COLO668 (cell line): Measurements from ENCODE around the gene CDKN1C.
A peak's percentile ranks its signal among the peaks of the same experiment; 100 is the strongest.

ENCODE experiments used
- DNase-seq: peaks from one replicate; lab custom pipeline; 2025; ENCODE audit not compliant: unreplicated experiment; lab: John Stamatoyannopoulos, UW

The CDKN1C gene

DNA sequence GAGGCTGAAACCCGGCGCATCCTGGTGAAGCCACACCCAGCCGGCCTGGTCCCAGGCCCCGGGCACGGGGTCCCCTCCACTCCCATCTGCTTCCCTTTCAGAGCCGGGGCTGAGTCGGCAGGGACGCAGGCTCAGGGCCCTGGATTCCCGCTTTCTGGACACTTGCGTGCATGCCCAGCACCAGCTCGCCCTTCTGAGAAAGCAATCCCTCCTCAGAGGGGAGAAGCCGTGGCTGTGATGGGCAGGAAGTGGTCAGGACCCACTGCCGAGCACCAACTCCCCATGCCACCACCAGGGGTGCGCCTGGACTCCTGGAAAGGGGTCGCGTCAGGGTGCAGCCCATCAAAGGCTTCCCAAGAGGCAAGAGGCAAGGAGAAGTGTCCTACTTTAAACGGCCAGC is 15.1 kb downstream of the CDKN1C start:
- no peak for DNase-seq

DNA sequence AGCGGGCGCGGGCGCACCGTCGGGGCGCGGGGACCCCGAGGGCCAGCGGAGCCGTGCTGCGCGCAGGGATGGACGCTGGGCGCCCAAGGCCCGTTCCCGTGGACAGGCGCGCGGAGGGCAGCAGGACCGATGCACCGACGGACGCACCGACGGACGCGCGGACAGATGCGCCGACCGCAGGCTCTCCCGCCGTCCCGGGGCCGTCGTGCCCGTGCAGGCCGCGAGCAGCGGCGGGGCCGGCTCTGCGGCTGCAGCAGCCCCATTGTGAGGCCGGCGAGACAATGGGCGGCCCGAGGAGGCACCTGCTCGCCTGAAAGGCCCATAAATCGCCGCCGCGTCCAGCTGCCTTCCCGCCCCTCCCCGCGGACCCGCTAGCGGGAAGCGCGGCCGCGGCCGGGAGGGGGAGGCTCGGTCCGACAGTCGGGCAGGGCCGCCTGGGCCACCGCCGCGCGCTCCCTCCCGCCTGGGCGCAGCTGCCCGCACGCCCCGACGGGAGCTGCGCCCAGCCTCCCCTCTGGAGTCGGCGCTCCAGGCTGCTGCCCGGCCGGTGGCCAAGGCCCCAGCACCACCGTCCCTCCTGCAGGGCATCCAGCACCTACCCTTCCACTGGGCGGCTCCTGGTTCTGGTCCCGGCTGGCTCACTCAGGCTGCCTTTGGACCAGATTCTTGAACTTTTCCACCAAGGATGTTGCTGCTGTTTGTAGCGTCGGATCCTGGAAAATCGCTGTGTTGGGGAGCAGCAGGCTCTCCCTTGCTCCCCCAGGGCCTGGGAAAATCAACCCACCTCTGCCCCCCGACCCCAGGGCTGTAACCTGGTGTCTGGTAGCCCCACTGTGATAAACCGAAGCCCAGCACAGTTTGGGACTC is 15.8 kb downstream of the CDKN1C start:
- peak; percentile 79 for DNase-seq

DNA sequence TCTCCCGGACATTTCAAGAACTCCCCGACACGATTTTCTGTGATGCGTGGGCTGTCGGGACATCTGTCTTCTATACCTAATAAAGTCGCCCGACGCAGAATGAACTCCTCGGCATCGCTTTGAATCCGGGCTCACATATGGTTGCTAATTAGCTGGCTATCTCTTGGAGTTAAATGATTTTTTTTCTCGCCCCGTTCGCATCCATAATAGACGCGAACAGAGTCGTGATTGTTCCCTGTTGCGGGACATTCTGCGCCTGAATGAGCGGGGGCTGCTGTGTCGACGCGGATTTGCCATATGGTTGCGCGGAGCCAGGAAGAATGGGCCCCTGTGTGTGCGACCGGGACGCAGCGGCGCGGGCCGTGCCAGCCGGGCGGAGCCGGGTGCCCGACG is 16.4 kb downstream of the CDKN1C start:
- DNase-seq, result no peak

DNA sequence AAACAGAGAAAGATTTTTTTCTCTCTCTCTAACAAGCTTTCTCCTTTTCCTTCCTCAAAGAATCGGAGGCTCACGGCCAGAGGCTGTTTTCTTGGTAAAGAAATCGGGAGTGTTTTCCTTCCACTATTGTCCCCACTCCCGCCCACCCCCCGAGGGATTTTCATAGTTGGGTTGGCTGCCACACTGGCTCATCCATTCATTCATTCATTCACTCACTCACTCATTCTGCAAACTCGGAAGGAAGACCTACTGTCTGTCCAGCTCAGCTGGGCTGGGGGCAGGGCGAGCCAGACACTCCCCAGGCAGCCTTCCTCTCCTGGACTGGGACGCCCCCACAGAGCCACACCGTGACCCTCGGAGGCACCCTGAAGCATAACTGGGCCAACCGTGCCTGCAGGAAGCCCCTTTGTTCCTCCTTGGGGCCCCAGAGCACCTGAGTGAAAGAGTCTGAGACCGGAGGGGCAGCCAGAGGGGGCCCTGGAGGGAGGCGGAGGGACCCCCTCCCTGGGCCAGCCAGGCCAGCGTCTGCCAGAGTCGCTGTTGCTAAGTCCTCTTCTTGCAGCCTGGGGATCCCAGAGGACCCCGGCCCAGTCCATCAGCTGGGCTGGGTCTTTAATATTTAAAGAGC is 17.0 kb downstream of the CDKN1C start:
- no peak for DNase-seq

DNA sequence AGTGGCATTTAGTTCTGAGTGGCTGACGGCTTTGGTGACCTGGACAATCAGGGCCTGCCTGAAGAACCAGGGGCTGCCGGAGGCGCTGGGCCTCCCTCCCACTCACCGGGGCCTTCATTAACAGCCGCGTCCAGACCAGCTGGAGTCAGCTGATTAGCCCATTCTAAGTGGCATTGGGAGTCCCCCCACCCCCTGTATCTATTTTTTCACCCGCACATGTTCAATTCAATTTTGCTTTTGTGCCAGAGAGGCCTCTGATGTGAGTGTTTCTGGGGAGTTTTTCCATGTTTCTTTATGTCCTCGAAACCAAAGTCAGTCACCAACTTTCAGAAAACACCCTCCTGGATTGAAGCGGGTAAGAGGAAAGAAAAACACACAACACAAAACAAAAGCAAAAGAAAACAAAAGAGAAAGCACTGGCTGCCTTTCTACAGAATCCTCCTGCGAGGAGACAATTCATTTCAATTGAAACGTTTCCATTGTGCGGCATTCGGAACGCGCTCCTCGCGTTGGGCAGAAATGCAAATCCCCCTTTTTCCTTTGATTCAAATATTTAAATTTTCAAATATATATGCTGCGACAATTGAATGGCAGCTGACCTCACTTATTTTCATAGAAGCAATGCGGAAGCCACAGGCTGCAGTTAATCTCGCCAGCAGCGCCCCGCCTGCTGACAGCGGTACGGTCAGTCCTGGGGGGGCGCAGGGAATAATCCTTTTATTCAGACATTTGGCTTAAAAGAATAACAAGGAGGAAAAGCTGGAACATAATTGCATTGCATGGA is 17.7 kb downstream of the CDKN1C start:
- no peak for DNase-seq

DNA sequence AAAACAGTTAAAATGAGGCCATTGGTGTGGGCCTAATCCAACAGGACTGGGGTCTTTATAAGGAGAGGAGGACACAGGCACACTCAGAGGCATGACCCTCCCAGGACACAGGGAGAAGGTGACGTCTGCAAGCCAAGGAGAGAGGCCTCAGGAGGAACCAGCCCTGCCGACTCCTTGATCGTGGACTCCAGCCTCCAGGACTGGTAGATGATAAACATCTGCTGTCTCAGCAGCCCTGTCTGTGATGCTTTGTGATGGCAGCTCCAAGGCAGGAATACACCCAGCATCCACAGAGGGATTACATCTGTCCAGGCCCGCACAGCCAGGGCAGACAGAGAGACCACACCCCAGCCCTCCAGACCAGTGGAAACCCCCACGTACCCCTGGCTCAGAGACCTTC is 18.4 kb downstream of the CDKN1C start:
- no peak for DNase-seq

DNA sequence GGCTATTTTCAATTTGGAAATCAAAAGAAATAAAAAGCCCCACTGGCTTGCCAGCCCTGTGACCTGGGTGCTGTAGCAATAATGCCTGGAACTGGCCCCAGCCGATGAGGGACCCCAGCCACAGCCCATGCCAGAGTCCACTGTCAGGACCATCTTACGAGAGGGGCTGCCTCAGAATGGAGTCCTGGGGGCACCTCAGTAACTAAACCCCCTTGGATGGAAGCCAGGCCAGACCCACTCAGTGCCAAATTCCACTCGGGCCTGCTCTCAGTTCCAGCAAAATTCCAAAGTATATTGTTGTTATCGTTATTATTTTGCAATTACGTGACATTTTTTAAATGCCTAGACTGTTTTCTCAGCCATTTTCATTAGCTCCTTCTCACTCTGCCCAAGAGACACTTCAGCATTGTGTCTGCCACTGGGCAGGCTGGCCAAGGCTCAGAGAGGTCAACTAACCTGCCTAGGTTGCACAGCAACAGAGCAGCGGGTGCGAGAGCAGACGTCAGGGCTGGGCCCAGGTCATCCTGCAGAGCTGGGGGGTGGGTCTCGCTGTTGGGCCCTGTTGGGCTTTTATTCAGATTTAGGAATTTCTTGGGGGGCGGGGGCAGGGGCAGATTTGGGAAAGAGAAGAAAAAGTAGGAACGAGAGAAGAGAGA is 19.5 kb downstream of the CDKN1C start:
- DNase-seq, result no peak

DNA sequence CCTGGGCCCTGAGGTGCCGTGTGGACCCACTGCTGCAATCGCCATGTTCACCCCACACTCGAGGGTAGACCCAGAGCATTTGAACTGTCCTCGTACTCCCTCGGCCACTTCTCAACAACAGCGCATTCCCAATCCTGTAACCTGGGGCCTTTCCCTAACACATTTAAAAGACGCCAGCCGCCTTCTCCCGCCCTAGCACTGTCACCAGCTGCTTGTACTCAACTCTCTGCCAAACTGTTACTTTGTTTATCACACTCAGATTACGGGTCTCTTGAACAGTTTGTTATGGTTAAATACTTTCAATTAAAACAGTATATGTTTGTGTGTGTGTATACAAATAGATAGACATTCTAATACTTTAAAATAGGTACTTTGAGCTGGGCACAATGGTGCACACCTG is 20.7 kb downstream of the CDKN1C start:
- no peak for DNase-seq

DNA sequence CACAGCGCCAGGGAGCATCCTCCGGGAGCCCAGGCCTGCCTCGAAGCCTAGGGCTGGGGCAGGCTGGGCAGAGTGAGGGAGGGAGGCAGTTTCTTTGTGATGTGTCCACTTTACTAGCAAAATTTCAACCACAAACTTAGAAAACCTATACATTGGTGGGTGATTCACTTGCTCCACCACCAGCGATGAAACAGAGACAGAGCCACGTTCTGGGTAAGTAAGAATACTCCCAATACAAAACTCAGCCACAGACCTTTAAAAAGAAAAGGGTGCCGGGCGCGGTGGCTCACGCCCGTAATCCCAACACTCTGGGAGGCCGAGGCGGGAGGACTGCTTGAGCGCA is 22.3 kb downstream of the CDKN1C start:
- DNase-seq, result no peak

DNA sequence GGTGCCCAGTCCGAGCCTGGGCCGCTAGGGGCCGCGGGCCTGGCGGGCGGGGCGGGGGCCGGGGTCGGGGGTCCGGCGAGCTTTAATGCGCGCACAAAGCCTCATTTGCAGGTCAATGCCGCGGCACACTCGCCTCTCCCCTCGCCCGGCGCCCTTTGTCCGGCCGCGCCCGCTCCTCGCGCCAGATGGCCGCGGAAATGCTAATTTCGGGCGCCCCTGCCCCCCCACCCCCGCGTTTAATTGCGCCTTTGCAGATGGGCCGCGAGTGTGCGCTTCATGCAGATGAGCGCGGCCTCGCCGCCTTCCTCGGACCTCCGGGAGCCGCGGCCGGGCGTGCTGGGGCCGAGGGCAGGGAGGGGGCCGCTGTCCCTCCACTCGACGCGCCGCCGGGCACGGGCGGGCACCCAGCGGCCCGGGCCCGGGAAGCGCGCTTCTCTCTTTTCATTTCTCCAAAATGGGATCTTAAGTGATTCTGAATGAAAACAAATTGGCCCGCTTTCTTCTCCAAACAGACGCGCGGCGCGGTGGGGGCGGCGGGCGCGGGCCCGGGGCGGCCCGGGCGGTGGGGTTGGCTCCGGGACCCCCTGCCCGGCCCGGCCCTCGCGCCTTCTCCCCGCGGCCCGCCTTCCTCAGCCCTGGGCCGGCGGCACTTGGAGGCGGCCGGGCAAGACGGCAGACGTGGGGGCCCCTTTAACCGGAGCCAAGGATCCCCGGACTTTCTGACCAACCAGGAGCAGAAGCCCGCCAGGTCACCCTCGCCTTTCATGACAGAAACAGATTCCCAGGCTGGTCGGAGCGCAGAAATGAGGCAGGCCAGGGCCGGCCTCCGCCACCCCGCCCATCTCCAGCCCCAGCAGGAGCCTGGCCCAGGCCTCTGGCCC is 22.9 kb downstream of the CDKN1C start:
- DNase-seq, result no peak

DNA sequence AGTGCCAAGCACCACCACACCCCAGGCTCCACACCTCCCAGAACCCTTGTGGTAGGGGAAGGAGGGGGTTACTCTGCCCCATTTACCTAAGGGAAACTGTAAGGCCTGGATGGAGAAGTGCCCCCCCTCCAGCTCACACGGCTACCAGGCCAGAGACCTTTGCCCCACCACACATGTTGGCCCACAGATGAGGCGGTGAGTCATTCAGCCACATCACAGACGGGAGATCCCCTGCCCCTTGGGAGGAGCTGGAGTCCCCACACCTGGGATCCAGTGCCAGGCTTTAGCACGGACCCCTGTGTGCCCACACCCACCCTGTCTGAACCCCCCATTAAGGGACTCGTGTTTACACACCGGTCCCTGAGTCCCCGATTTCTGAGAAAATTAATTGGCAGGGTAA is 24.9 kb downstream of the CDKN1C start:
- peak; percentile 5 for DNase-seq

DNA sequence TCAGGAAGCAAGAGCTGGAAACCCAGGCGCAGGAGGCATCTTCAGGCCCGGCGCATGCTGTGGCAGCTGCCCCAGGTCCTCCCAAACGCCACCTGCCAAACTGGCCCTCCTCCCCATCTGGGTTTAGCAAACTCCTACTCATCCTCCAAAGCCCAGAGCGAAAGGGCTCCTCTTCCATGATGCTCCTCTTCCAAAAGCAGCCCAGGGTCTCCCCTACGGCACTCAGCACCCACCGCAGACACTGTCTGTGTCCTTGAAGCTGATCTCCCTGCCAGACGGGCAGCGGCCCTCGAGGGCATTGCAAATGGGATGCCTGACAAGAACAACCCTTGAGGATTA is 25.9 kb downstream of the CDKN1C start:
- no peak for DNase-seq

DNA sequence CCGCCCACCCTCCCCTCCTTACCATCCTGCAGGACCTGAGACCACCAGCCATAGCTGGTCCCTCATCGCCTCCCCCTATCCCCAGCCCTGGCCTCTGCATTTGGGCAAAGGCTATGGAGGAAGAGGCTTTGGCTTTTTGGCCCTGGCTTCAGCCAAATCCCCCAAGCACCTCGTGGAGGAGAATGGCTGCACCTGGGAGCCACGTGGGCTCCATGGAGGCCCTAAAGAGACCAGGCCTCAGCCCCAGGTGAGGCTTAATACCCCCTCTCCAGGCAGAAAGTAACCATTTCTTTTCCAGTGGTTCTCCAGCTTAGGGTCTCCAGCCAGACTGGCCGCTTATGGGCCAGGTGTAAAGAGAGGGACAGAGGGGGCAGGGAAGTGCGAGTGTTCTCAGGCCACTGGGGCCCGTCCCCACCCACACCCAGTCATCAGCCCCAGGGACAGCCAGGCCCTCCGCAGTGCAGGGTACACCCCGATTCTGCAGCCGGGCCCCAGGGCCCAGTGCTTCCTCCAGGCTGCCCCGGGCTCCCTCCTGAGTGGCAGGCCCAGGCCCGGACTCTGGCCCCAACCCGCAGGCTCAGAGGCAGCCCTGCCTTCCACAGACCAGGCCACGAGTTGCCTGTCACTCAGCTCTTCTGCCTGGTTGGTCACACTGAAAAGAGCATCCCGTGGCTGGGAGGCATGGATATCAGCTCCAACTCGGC is 26.4 kb downstream of the CDKN1C start:
- no peak for DNase-seq

DNA sequence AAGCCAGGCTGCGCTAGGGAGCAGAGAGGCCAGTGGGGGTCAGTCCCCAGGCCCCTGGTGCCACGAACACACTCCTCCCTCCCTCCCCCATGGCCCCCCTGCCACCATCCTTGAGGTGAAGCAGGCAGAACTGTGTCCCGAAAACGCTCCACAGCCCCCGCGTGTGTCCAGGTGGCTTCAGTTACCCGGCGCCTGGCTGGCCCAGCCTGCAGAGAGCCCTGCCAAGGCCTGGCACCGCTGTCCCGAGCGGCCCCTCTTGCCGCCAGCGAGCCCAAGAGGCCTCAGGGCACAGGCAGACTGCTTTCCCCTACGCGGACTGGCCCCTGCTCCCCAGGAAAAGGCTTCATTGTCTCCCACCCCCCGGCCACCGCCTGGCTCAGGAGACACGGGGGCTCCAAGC is 27.7 kb downstream of the CDKN1C start:
- DNase-seq, result no peak

DNA sequence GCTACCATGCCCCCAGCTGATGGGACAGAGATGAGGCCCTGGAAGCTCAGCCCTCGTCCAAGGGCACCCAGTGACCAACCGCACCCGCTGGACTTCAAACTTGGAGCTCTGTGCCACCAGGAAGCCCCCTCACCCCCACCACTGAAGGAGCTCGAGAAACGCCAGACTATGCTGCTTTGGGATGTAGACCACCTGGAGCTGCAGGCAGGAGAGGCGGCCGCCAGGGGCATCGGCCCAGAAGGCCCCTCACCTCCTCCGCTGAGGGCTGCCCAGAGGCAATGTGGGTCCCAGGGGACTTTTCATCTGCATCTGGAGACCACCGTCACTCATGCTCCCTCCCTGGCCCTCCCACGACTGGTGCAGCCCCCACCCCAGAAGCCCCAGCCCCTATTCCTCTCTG is 28.3 kb downstream of the CDKN1C start:
- DNase-seq, result no peak

DNA sequence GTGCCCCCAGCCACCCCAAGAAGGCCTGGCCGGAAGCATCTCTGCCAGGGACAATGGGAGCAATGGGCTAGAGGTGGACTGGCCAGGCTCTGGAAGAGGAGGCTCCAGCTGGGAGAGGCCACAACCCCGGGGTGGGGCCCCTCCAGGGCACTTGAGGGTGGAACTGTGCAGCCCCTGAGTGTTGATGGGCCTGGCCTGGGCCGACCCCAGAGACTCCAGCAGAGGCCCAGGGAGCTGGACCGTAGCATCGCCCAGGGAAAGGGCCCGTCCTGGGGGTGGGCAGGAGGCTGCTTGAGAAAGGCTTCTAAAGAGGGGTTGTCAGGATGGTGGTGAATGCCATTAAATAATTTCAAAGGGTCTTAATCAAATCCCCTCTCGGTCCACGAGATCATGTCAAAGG is 30.4 kb downstream of the CDKN1C start:
- DNase-seq, result no peak

DNA sequence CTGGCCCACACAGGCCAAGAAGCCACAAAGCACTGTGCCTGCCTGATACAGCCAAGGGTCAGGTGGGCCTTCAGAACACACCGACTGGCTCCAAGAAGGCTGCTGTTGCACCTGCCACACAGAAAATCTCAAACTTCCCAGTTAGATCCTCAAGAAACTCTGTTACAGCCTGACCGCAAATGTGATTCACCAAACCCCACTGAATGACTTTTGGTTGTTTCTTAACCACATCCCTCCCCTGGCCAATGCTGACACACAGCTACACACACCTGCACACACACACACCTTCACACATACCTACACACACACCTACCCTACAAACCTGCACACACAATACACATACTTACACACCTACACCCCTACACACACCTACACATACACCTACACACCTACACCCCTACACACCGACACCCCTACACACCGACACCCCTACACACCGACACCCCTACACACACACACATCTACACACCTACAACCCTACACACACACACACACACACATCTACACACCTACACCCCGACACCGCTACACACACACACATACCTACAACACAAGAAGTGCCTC is 31.5 kb downstream of the CDKN1C start:
- no peak for DNase-seq

DNA sequence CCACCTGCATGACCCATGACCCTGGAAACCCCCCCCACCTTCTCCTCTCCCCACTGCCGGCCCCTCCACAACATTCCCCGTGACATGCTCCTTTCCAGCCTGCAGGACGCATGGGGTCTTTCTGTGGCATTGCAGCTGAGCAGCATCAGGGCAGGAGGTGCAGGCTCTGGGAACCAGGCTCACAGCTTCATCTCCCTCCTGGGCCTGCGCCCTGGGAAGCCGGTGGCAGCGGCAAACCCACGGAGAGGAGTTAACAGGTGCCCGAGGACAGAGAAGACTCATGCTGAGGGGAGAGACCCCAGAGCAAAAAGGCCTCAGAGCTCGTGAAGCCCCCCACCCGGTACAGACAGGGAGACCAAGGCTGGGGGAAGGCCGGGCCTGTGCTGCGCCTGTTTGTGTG is 32.2 kb downstream of the CDKN1C start:
- no peak for DNase-seq

DNA sequence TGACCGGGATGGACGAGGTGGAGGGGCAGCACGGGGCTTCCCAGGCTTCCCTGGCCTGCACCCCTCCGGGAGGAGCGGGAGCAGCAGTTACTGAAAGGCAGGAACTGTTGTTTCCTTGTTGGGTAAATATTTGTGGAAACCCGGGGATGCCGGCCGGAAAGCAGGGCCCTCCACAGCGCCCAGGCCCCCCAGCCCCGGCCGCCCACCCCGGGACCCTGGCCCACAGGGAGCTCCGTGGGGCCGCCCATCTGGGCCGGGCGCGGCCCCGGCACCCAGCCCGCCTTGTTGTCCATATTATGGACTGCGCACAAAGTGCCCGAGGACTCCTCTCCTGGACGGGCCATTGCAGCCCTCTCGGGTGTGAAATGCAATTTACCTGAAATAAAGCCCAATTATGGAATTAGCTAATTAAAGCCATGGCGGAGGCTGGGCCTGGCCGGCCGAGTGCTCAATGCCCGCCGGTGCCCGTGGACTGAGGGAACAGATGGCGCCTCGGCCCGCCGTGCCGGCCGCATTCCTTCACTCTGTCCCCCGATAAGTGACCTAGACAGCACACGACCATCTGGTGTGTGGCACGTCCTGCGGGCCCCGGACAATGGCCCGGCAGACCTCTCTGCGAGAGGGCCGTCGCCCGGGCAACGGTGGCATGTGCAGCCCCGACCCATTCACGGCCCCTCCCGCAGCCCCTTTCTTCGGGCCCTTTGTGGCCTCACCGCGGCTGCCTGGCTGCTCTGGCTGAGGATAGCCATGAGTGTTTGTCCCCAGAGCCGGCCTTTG is 35.4 kb downstream of the CDKN1C start:
- peak; percentile 12 for DNase-seq
